ENCODE data around the gene PRR3. TPM values are rescaled to one million over a fixed set of nuclear protein-coding genes. Genes with fewer than 3 reads are reported as not detected.

Gene PRR3
- total and polyA plus RNA-seq, 2 experiments from 2014 or later: 10.9 to 15.2 TPM

GRCh38 chr6:30583921-30584320 is 26.8 kb downstream of the PRR3 start (continued):
- TF ChIP-seq JUNB (IDR thresholded peaks at IDR 0.05; ENCODE audit: unreplicated experiment) (no peak), CREB1 (CRISPR knock-in tag; IDR thresholded peaks at IDR 0.05; ENCODE audit: low read depth) (no peak), NANOG (IDR thresholded peaks at IDR 0.05; ENCODE audit: borderline replicate concordance) (no peak), EZH2 (IDR thresholded peaks at IDR 0.05; ENCODE audit: low read depth, unreplicated experiment) (no peak), ETS1 (IDR thresholded peaks at IDR 0.05) (no peak)

GRCh38 chr6:30589754-30590358 is 32.8 kb downstream of the PRR3 start:
- Mint-ChIP-seq H3K4me3 (no peak overlapping the region), H3K9me3 (no peaks in the 10 kb centered on the region), H3K27me3 (ENCODE audit: insufficient read depth, low read depth, poor library complexity) (peaks cover 3% of the 10 kb centered on the region), H3K4me1 (no peaks in the 10 kb centered on the region), H3K27ac (no peak overlapping the region), H3K36me3 (ENCODE audit: low read depth) (peaks cover 92% of the 10 kb centered on the region)
- Histone ChIP-seq H2AFZ (no peak overlapping the region), H3K9me2 (ENCODE audit: insufficient read depth) (no peaks in the 10 kb centered on the region), H3F3A (replicated peaks; ENCODE audit: low read depth) (0 out of 2 replicates have a peak, but pooled peaks cover 14% of the 10 kb centered on the region), H3K79me2 (replicated peaks; ENCODE audit: insufficient read depth) (peaks cover 13% of the 10 kb centered on the region), H4K20me1 (replicated peaks; ENCODE audit: insufficient read depth) (peaks cover 33% of the 10 kb centered on the region; the same call in 1 of the 2 replicates), H3K4me2 (no peak overlapping the region), H3K27ac (ENCODE audit: low read depth) (no peak overlapping the region), H3K36me3 (ENCODE audit: insufficient read depth) (peaks cover 59% of the 10 kb centered on the region), H3K4me1 (ENCODE audit: insufficient read depth) (no peaks in the 10 kb centered on the region), H3K27me3 (ENCODE audit: insufficient read depth) (no peaks in the 10 kb centered on the region), H3K4me3 (no peak overlapping the region)
- DNase-seq (ENCODE audit: low spot score): no peak
- TF ChIP-seq ETS1 (IDR thresholded peaks at IDR 0.05) (no peak), REST (IDR thresholded peaks at IDR 0.05; ENCODE audit: unreplicated experiment) (no peak), EZH2 (IDR thresholded peaks at IDR 0.05; ENCODE audit: low read depth, unreplicated experiment) (no peak), CREB1 (CRISPR knock-in tag; IDR thresholded peaks at IDR 0.05; ENCODE audit: low read depth) (no peak), STAT1 (IDR thresholded peaks at IDR 0.05; ENCODE audit: unreplicated experiment) (no peak)
- no peak for ATAC-seq
